ENCODE results near the gene CD47. TPM values are rescaled to one million over a fixed set of nuclear protein-coding genes. Genes with fewer than 3 reads are reported as not detected.

Gene CD47
- total RNA-seq, 1 experiment from 2014 or later: 42.5 TPM

- Histone ChIP-seq H3K9me2 (ENCODE audit: insufficient read depth) (no peaks in the 10 kb centered on the region), H2AFZ (ENCODE audit: low read depth, low read length, poor library complexity, severe bottlenecking) (no peak overlapping the region), H4K20me1 (ENCODE audit: insufficient read depth) (no peaks in the 10 kb centered on the region), H3K4me1 (ENCODE audit: control insufficient read depth in 1 of 2, insufficient read depth in 2 of 2, low read length in 2 of 2) (peaks cover 0 to 12% of the 10 kb centered on the region in 2 experiments; a peak in 2 of 4 replicates), H3K4me2 (ENCODE audit: low read length) (no peak overlapping the region), H3K27ac (ENCODE audit: low read depth, low read length) (no peak overlapping the region), H3K36me3 (ENCODE audit: control insufficient read depth in 1 of 2, insufficient read depth in 2 of 2, low read length in 2 of 2) (no peaks in the 10 kb centered on the region), H3K4me3 (replicated peaks in 1 of 2; ENCODE audit: low read depth in 1 of 2, low read length in 2 of 2) (no peak overlapping the region), H3K27me3 (ENCODE audit: insufficient read depth, low read length) (no peaks in the 10 kb centered on the region), H3K9me3 (ENCODE audit: control insufficient read depth in 1 of 2, insufficient read depth in 1 of 2, low read depth in 1 of 2, low read length in 2 of 2) (no peaks in the 10 kb centered on the region), H3K79me2 (ENCODE audit: insufficient read depth, low read length) (no peaks in the 10 kb centered on the region), H3K9ac (ENCODE audit: low read length) (no peak overlapping the region)
- intact Hi-C loops (cut with micrococcal nuclease): no loop called here
- ChIA-PET CTCF (no interaction called here), POLR2A (no interaction called here), RAD21 (ENCODE audit: low non-redundant PET in 1 of 2, low total read pairs in 2 of 2, uncharacterized antibody in 2 of 2, unreplicated experiment in 2 of 2) (no interaction called here)
- ATAC-seq (no peak), DNase-seq (ENCODE audit: low read depth, low spot score) (no peak)
- TF ChIP-seq FOSL1 (IDR thresholded peaks at IDR 0.05; ENCODE audit: low read depth): no peak
- no peak for TF ChIP-seq ZNF274 (IDR thresholded peaks at IDR 0.05; ENCODE audit: low read depth, low read length)
- no peak for TF ChIP-seq MAX (IDR thresholded peaks at IDR 0.05)
- no peak for TF ChIP-seq CBX3 (IDR thresholded peaks at IDR 0.05; ENCODE audit: low read depth)
- no peak for TF ChIP-seq REST (IDR thresholded peaks at IDR 0.05; ENCODE audit: low read depth)
- no peak for TF ChIP-seq EGR1 (IDR thresholded peaks at IDR 0.05; ENCODE audit: low read depth)
- no peak for TF ChIP-seq SP1 (IDR thresholded peaks at IDR 0.05; ENCODE audit: low read depth)
- no peak for TF ChIP-seq TCF7L2 (IDR thresholded peaks at IDR 0.05; ENCODE audit: borderline replicate concordance, extremely low read depth, insufficient read depth, insufficient read length)
- no peak for TF ChIP-seq POLR2A (IDR thresholded peaks at IDR 0.05; ENCODE audit: borderline replicate concordance, extremely low read depth, insufficient read depth, insufficient read length)
- TF ChIP-seq ATF3 (IDR thresholded peaks at IDR 0.05): no peak
- TF ChIP-seq CTCF (IDR thresholded peaks at IDR 0.05 in 2 of 3, conservative IDR thresholded peaks at IDR 0.05 in 1 of 3; ENCODE audit: borderline replicate concordance in 1 of 3, insufficient read depth in 1 of 3, low read depth in 2 of 3, low read length in 2 of 3): no peak
- TF ChIP-seq EZH2 (IDR thresholded peaks at IDR 0.05): no peak
- TF ChIP-seq CEBPB (IDR thresholded peaks at IDR 0.05; ENCODE audit: low read depth): no peak
- no peak for TF ChIP-seq ZFX (IDR thresholded peaks at IDR 0.05)
- no peak for TF ChIP-seq RAD21 (IDR thresholded peaks at IDR 0.05; ENCODE audit: low read depth)
- no peak for TF ChIP-seq YY1 (IDR thresholded peaks at IDR 0.05; ENCODE audit: extremely low read depth, insufficient replicate concordance, low read depth, low read length)
- TF ChIP-seq ELF1 (IDR thresholded peaks at IDR 0.05; ENCODE audit: borderline replicate concordance, low read depth): no peak
- no peak for TF ChIP-seq SRF (IDR thresholded peaks at IDR 0.05; ENCODE audit: low read depth)
- BruUV-seq (replicated peaks): no TSS peak
Measured at GRCh38 chr3:107997671-107998070, 93.2 kb downstream of the CD47 start.
